T47D (cell line): ENCODE measurements around the gene ACER3.

Source experiments
- DNase-seq, 2 experiments: peaks; one replicate each; pipeline versions ENCODE4 v3.0.0 to v3.0.0-alpha.2; 2011 to 2012; ENCODE audit warnings: low read depth in 1 of 2, low spot score in 1 of 2
- JUND ChIP-seq: IDR thresholded peaks from 2 replicates; pipeline ENCODE4 v1.6.1; 2012; ENCODE audit warnings: low read depth
- in situ Hi-C: cut with HindIII; loops from 2 replicates; pipeline ENCODE4 v1.10.0; 2016; ENCODE audit warnings: low sequenced_read_pairs, low pct_unique_long_range_greater_than_20kb

Gene ACER3

GRCh38 chr11:77071671-77072605 lies 211.2 kb downstream of the ACER3 start:
- in situ Hi-C loops = no loop called here
- no peak for DNase-seq
- TF ChIP-seq JUND = no peak

- no peak for TF ChIP-seq JUND
- DNase-seq = no peak
- in situ Hi-C loops = no loop called here
These were observed 212.2 kb downstream of the ACER3 start for GRCh38 chr11:77072851-77073327.

DNA sequence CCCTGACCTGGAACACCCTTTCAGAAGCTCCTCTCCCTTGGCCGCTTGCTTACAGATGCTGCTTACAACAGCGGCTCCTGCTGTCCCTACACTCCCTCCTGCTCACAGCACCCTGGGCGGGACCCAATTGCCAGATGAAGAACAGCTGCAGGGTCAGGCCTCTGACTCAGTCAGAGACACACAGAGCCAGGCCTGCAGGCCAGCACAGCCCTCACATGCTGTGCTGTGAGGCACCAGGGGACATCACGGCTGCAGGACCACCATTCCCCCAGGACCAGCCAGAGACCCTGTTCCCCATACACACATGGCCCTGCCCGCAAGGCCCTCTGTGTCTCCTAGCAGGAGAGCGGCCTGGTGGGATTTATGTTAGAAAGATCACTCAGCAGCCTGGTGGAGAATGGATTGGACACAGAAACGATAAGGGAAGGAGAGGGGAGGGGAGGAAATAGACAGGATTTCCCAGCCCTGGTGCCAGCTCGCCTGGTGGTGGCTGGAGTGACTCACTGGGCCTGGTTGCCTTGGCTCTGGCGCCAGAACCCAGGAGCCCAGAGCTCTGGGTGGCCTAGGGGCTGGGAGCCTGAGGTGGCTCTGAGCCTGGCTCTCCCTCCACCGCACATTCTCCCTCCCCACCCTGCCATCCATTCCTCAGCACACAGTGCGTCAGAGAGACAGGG lies 212.7 kb downstream of the ACER3 start:
- no peak for TF ChIP-seq JUND
- in situ Hi-C loops = no loop called here
- no peak for DNase-seq

GRCh38 chr11:77074205-77074604 lies 213.5 kb downstream of the ACER3 start:
- in situ Hi-C loops = no loop called here
- TF ChIP-seq JUND = no peak
- DNase-seq = no peak

GRCh38 chr11:77074626-77075221 lies 214.0 kb downstream of the ACER3 start:
- DNase-seq = peak in 1 of 2 experiments; percentile 58
- TF ChIP-seq JUND = no peak
- in situ Hi-C loops = no loop called here

DNA sequence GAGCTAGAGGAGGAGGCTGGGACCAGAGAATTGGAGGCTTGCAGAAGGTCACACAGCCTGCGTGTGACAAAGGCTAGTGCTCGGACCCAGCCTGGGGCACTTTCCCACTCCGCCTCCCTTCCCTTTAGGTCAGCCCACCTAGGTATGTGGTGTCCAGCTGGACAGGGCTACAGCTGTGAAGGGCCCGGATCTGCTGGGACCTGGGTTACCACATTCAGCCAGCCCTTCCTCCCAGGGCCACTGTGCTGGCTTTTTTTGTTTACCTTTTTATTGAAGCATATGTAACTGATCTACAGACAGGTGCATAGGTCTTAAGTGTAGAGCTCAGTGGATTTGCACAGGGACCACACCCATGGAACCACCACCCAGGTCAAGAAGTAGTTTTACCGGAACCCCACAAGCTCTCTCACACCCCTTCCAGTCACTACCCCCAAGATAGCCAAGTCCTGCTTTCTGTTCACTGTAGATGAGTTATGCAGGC lies 214.7 kb downstream of the ACER3 start:
- no peak for DNase-seq
- in situ Hi-C loops = no loop called here
- TF ChIP-seq JUND = no peak
